ENCODE measurements around the gene ARHGEF11.

- TF ChIP-seq EZH2 (IDR thresholded peaks at IDR 0.05; ENCODE audit: borderline replicate concordance) = no peak
- TF ChIP-seq, protein P1, sequence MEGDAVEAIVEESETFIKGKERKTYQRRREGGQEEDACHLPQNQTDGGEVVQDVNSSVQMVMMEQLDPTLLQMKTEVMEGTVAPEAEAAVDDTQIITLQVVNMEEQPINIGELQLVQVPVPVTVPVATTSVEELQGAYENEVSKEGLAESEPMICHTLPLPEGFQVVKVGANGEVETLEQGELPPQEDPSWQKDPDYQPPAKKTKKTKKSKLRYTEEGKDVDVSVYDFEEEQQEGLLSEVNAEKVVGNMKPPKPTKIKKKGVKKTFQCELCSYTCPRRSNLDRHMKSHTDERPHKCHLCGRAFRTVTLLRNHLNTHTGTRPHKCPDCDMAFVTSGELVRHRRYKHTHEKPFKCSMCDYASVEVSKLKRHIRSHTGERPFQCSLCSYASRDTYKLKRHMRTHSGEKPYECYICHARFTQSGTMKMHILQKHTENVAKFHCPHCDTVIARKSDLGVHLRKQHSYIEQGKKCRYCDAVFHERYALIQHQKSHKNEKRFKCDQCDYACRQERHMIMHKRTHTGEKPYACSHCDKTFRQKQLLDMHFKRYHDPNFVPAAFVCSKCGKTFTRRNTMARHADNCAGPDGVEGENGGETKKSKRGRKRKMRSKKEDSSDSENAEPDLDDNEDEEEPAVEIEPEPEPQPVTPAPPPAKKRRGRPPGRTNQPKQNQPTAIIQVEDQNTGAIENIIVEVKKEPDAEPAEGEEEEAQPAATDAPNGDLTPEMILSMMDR (IDR thresholded peaks at IDR 0.05; ENCODE audit: poor library complexity) = no peak
- no peak for TF ChIP-seq EZH2phosphoT487 (IDR thresholded peaks at IDR 0.05; ENCODE audit: low read depth, severe bottlenecking, unreplicated experiment)
These were observed 140.4 kb downstream of the ARHGEF11 start for GRCh38 chr1:156905176-156905575.

All from hepatocyte (in vitro differentiated cells).